HepG2 (cell line): ENCODE measurements around the gene NLRP4. TPM values are rescaled to one million over a fixed set of nuclear protein-coding genes. Genes with fewer than 3 reads are reported as not detected.

ENCODE experiments used
- ATAC-seq: fragments of 200-7000 bp; cut with Tn5 transposase; 3 replicates; pipeline ENCODE4 v1.9.1; 2020; ENCODE audit warnings: mild to moderate bottlenecking, moderate library complexity
- BruUV-seq: library from RNA; stranded (reverse); fragments of 400-500 nt; replicated peaks from 2 replicates; lab custom pipeline; 2021; lab: Mats Ljungman, UMichigan
- CTCF ChIA-PET: fragments of 300-600 bp; formaldehyde crosslinking; extraction: SDS; loops from one replicate; lab custom pipeline; 2021; ENCODE audit warnings: low total read pairs, inconsistent platforms, low intra/inter-chr PET ratio; lab: Yijun Ruan, JAX
- POLR2A ChIA-PET: fragments of 350-600 bp; sonication (Branson Sonifier 250); formaldehyde crosslinking; loops from one replicate; lab custom pipeline; 2020; ENCODE audit warnings: antibody characterized with exemption, inconsistent platforms; lab: Yijun Ruan, JAX
- DNase-seq: peaks from one replicate; pipeline ENCODE4 v3.0.0-alpha.2; 2015; ENCODE audit warnings: low spot score
- FAIRE-seq: peaks from 3 replicates; lab custom pipeline; 2011; peaks lifted over from hg19 to GRCh38; lab: Jason Lieb, UNC
- H2AFZ ChIP-seq: one replicate; pipeline ENCODE4 v1.6.1; 2011; ENCODE audit warnings: low read length, inconsistent platforms
- H3K27ac ChIP-seq: fragments of 300-600 bp; 3 replicates; pipeline ENCODE4 v1.8.0; 2011; ENCODE audit warnings: mixed run types, mild to moderate bottlenecking, mixed read lengths, low read length, inconsistent platforms; ENCODE audit not compliant: insufficient read depth; ENCODE audit errors: extremely low read length
- H3K27me3 ChIP-seq, 2 experiments: fragments of 200-600 bp in 1 of 2; 2 replicates in 1 of 2; 3 replicates in 1 of 2; pipeline versions ENCODE4 v1.6.0 to v1.8.0; 2011; ENCODE audit warnings: low read length in 2 of 2, mild to moderate bottlenecking in 2 of 2, moderate library complexity in 2 of 2, inconsistent platforms in 1 of 2; ENCODE audit not compliant: insufficient read depth in 2 of 2, control insufficient read depth in 1 of 2
- H3K36me3 ChIP-seq, 2 experiments: fragments of 200-600 bp in 1 of 2; replicated peaks in 1 of 2; 2 replicates in 1 of 2; 3 replicates in 1 of 2; pipeline versions ENCODE4 v1.5.1 to v1.8.0; 2011; ENCODE audit warnings: low read length in 2 of 2, inconsistent platforms in 1 of 2; ENCODE audit not compliant: insufficient read depth in 2 of 2, control insufficient read depth in 1 of 2
- H3K4me1 ChIP-seq: 2 replicates; pipeline ENCODE4 v1.5.1; 2012; ENCODE audit warnings: low read length, inconsistent platforms; ENCODE audit not compliant: insufficient read depth
- H3K4me2 ChIP-seq: 2 replicates; pipeline ENCODE4 v1.6.0; 2011; ENCODE audit warnings: low read depth, low read length, inconsistent platforms
- H3K4me3 ChIP-seq, 3 experiments: fragments of 200-600 bp in 1 of 3; sonication (generic), shearing (Covaris generic) in 1 of 3; replicated peaks in 1 of 3; 2 replicates each; pipeline ENCODE4 v1.5.1; 2011 to 2016; ENCODE audit warnings: low read length in 3 of 3, inconsistent platforms in 2 of 3, low read depth in 2 of 3, mild to moderate bottlenecking in 2 of 3, control low read depth in 1 of 3, mixed read lengths in 1 of 3; ENCODE audit not compliant: insufficient read depth in 1 of 3
- H3K79me2 ChIP-seq: one replicate; pipeline ENCODE4 v1.6.1; 2011; ENCODE audit warnings: low read length, inconsistent platforms; ENCODE audit not compliant: insufficient read depth
- H3K9ac ChIP-seq: 2 replicates; pipeline ENCODE4 v1.6.0; 2011; ENCODE audit warnings: mild to moderate bottlenecking, low read depth, low read length, inconsistent platforms; ENCODE audit not compliant: insufficient read depth
- H3K9me3 ChIP-seq: 2 replicates; pipeline ENCODE4 v1.5.1; 2012; ENCODE audit warnings: mild to moderate bottlenecking, low read length
- H4K20me1 ChIP-seq: 2 replicates; pipeline ENCODE4 v1.6.0; 2011; ENCODE audit warnings: inconsistent platforms, mild to moderate bottlenecking, low read length, moderate library complexity; ENCODE audit not compliant: insufficient read depth
- HMG20A ChIP-seq: IDR thresholded peaks from 2 replicates; pipeline ENCODE4 v1.6.1; 2016; ENCODE audit warnings: borderline replicate concordance
- RFX5 ChIP-seq: IDR thresholded peaks from 2 replicates; pipeline ENCODE4 v1.6.1; 2011; ENCODE audit warnings: low read depth, low read length, improper control_type of control experiment
- RNF219 ChIP-seq: sonication (generic); formaldehyde crosslinking; IDR thresholded peaks from 2 replicates; pipeline ENCODE4 v1.5.0; 2020; ENCODE audit warnings: mild to moderate bottlenecking, missing genetic modification reagents
- SCMH1 ChIP-seq: sonication (generic); formaldehyde crosslinking; IDR thresholded peaks from 2 replicates; pipeline ENCODE4 v1.9.0; 2021; ENCODE audit warnings: missing genetic modification reagents, mild to moderate bottlenecking, borderline replicate concordance
- SIN3B ChIP-seq: fragments of 150-350 bp; IDR thresholded peaks from 2 replicates; pipeline ENCODE4 v1.6.1; 2014; ENCODE audit warnings: low read length
- THYN1 ChIP-seq: sonication (generic); formaldehyde crosslinking; IDR thresholded peaks from 2 replicates; pipeline ENCODE4 v1.8.1; 2023; ENCODE audit warnings: low read depth, mild to moderate bottlenecking, moderate library complexity, missing genetic modification reagents, borderline replicate concordance
- ZBTB10 ChIP-seq: sonication (generic); formaldehyde crosslinking; IDR thresholded peaks from 2 replicates; pipeline ENCODE4 v1.4.0; 2020; ENCODE audit warnings: missing genetic modification reagents, borderline replicate concordance
- ZBTB7B ChIP-seq: sonication (generic); formaldehyde crosslinking; IDR thresholded peaks from 2 replicates; pipeline ENCODE4 v1.4.0; 2020; ENCODE audit warnings: missing genetic modification reagents
- ZFP90 ChIP-seq: sonication (generic); formaldehyde crosslinking; IDR thresholded peaks from 2 replicates; pipeline ENCODE4 v1.8.0; 2022; ENCODE audit warnings: missing genetic modification reagents, mild to moderate bottlenecking, inconsistent platforms, borderline replicate concordance
- ZNF282 ChIP-seq: fragments of 450-650 bp; IDR thresholded peaks from 2 replicates; pipeline ENCODE4 v1.6.1; 2018; ENCODE audit not compliant: partially characterized antibody
- ZNF335 ChIP-seq: sonication (generic); formaldehyde crosslinking; IDR thresholded peaks from 2 replicates; pipeline ENCODE4 v1.4.0; 2020; ENCODE audit warnings: missing genetic modification reagents
- ZNF441 ChIP-seq: sonication (generic); formaldehyde crosslinking; IDR thresholded peaks from 2 replicates; pipeline ENCODE4 v1.7.0; 2021; ENCODE audit warnings: missing genetic modification reagents, borderline replicate concordance
- ZNF605 ChIP-seq: sonication (generic); formaldehyde crosslinking; IDR thresholded peaks from 2 replicates; pipeline ENCODE4 v1.8.0; 2022; ENCODE audit warnings: mild to moderate bottlenecking, missing genetic modification reagents
- ZNF646 ChIP-seq: sonication (generic); formaldehyde crosslinking; IDR thresholded peaks from 2 replicates; pipeline ENCODE4 v1.9.0; 2021; ENCODE audit warnings: mild to moderate bottlenecking, missing genetic modification reagents
- ZSCAN20 ChIP-seq: sonication (generic); formaldehyde crosslinking; IDR thresholded peaks from 2 replicates; pipeline ENCODE4 v1.4.0; 2020; ENCODE audit warnings: missing genetic modification reagents, mild to moderate bottlenecking, borderline replicate concordance
- WGBS: methylation state at CpG from one replicate; pipeline ENCODE4 v1.1.6; 2017; ENCODE audit warnings: low lambda C conversion rate; 5-methylcytosine and 5-hydroxymethylcytosine counted together
- in situ Hi-C: cut with HindIII; loops from 2 replicates; pipeline ENCODE4 v1.10.0; 2017; ENCODE audit warnings: low pct_unique_long_range_greater_than_20kb; ENCODE audit not compliant: extremely low pct_ligation_motif_present
- intact Hi-C: fragments of 100-400 bp; cut with micrococcal nuclease; formaldehyde crosslinking; loops from one replicate; pipeline ENCODE4 v1.10.0; 2022; ENCODE audit not compliant: unreplicated experiment
- polyA plus RNA-seq, 8 experiments: library from polyadenylated mRNA; depleted of rRNA in 3 of 8; stranded (reverse) in 7 of 8; unstranded in 1 of 8; fragments of >200 nt; fragmentation: Illumina TruSeq in 4 of 8; extraction: Trizol in 4 of 8; gene quantifications; 2 replicates each; pipeline versions ENCODE4 v1.2.1 to v1.2.3, GENCODE V29; 2011 to 2016; ENCODE audit warnings: low read depth in 4 of 8, missing spikeins in 1 of 8, mixed read lengths in 1 of 8; ENCODE audit not compliant: insufficient read depth in 1 of 8
- total RNA-seq, 5 experiments: library from RNA; depleted of rRNA; stranded (reverse); fragments of >200 nt; fragmentation: Illumina TruSeq; extraction: Trizol; gene quantifications; 2 replicates each; pipeline ENCODE4 v1.2.3, GENCODE V29; 2016; ENCODE audit warnings: low read depth in 1 of 5

The NLRP4 gene
- total and polyA plus RNA-seq, 2 of the 13 experiments (the other 11 are each of a cell fraction or from before 2014, with no cell fraction given), result not detected

- no peak overlapping the region for H3K4me3 ChIP-seq
- no TSS peak for BruUV-seq
- FAIRE-seq (no peak), ATAC-seq (no peak), DNase-seq (no peak)
- no peaks in the 10 kb centered on the region for H4K20me1 ChIP-seq
- no peak overlapping the region for H2AFZ ChIP-seq
- WGBS, result 4% methylated on average over 3 of the region's 3 CpGs
- H3K27ac ChIP-seq, result no peak overlapping the region
- POLR2A ChIA-PET, result no interaction called here
- no peaks in the 10 kb centered on the region for H3K36me3 ChIP-seq
- CTCF ChIA-PET, result no interaction called here
- no peaks in the 10 kb centered on the region for H3K9me3 ChIP-seq
- no peak overlapping the region for H3K4me2 ChIP-seq
- in situ Hi-C loops (no loop called here), intact Hi-C loops (no loop called here)
- H3K4me1 ChIP-seq, result no peaks in the 10 kb centered on the region
- peaks cover 0 to 4% of the 10 kb centered on the region in 2 experiments; a peak in 2 of 5 replicates for H3K27me3 ChIP-seq
- H3K79me2 ChIP-seq, result no peaks in the 10 kb centered on the region
- H3K9ac ChIP-seq, result no peak overlapping the region
- TF ChIP-seq RFX5 (no peak), ZNF335 (CRISPR knock-in tag) (no peak), ZSCAN20 (CRISPR knock-in tag) (no peak), ZNF605 (no peak), HMG20A (CRISPR knock-in tag) (no peak), THYN1 (CRISPR knock-in tag) (no peak), SCMH1 (CRISPR knock-in tag) (no peak), ZNF441 (CRISPR knock-in tag) (no peak), SIN3B (no peak), ZBTB7B (CRISPR knock-in tag) (no peak), RNF219 (CRISPR knock-in tag) (no peak), ZFP90 (CRISPR knock-in tag) (no peak), ZNF646 (CRISPR knock-in tag) (no peak), ZBTB10 (CRISPR knock-in tag) (no peak), ZNF282 (no peak)
These were observed 40.9 kb downstream of the NLRP4 start for GRCh38 chr19:55877211-55877610.
